GM21737 (cell line): ENCODE measurements around the gene NPAS3.

Experiments
- ATAC-seq: cut with Tn5 transposase; IDR thresholded peaks from one replicate; pipeline ENCODE4 v1.9.1; 2021; ENCODE audit warnings: mild to moderate bottlenecking, moderate library complexity; ENCODE audit not compliant: unreplicated experiment

Gene NPAS3

GRCh38 chr14:33564774-33565630 is 626.3 kb downstream of the NPAS3 start:
- ATAC-seq = peak; percentile 67

- no peak for ATAC-seq
Observed at GRCh38 chr14:33566082-33566481, 627.4 kb downstream of the NPAS3 start.

- ATAC-seq = no peak
Observed at GRCh38 chr14:33567023-33567728, 628.5 kb downstream of the NPAS3 start.

- no peak for ATAC-seq
Observed at GRCh38 chr14:33567731-33568130, 629.1 kb downstream of the NPAS3 start.

- ATAC-seq = no peak
Observed at GRCh38 chr14:33568935-33569579, 630.4 kb downstream of the NPAS3 start.

GRCh38 chr14:33569821-33570687 is 631.4 kb downstream of the NPAS3 start:
- no peak for ATAC-seq

GRCh38 chr14:33570694-33571310 is 632.1 kb downstream of the NPAS3 start:
- ATAC-seq = no peak

GRCh38 chr14:33573301-33573880 is 634.7 kb downstream of the NPAS3 start:
- no peak for ATAC-seq

- no peak for ATAC-seq
Observed at GRCh38 chr14:33576014-33576413, 637.3 kb downstream of the NPAS3 start.

GRCh38 chr14:33578461-33579216 is 640.0 kb downstream of the NPAS3 start:
- no peak for ATAC-seq

GRCh38 chr14:33580231-33580749 is 641.6 kb downstream of the NPAS3 start:
- ATAC-seq = no peak

GRCh38 chr14:33580841-33581240 is 642.2 kb downstream of the NPAS3 start:
- ATAC-seq = no peak

- ATAC-seq = no peak
Observed at GRCh38 chr14:33584697-33585096, 646.0 kb downstream of the NPAS3 start.

- ATAC-seq = no peak
Observed at GRCh38 chr14:33586806-33587205, 648.1 kb downstream of the NPAS3 start.

GRCh38 chr14:33587791-33588190 is 649.1 kb downstream of the NPAS3 start:
- no peak for ATAC-seq

- no peak for ATAC-seq
Observed at GRCh38 chr14:33588771-33589170, 650.1 kb downstream of the NPAS3 start.

- no peak for ATAC-seq
Observed at GRCh38 chr14:33589334-33589733, 650.7 kb downstream of the NPAS3 start.

- no peak for ATAC-seq
Observed at GRCh38 chr14:33590891-33591630, 652.4 kb downstream of the NPAS3 start.
